NCI-H510A (cell line): ENCODE measurements around the gene NCF2.

Source experiments
- DNase-seq: peaks from one replicate; lab custom pipeline; 2025; lab: John Stamatoyannopoulos, UW

Gene NCF2

GRCh38 chr1:183612407-183612806, 22.1 kb upstream of the NCF2 start:
- DNase-seq: no peak

GRCh38 chr1:183611021-183611420, 20.8 kb upstream of the NCF2 start:
- no peak for DNase-seq

GRCh38 chr1:183609759-183610452, 19.6 kb upstream of the NCF2 start:
- no peak for DNase-seq

GRCh38 chr1:183609313-183609712, 19.1 kb upstream of the NCF2 start:
- no peak for DNase-seq

GRCh38 chr1:183607322-183607980, 17.2 kb upstream of the NCF2 start:
- DNase-seq: no peak

GRCh38 chr1:183605904-183606303, 15.6 kb upstream of the NCF2 start:
- no peak for DNase-seq

GRCh38 chr1:183604815-183605214, 14.6 kb upstream of the NCF2 start:
- no peak for DNase-seq

GRCh38 chr1:183604038-183604808, 14.0 kb upstream of the NCF2 start:
- no peak for DNase-seq

GRCh38 chr1:183602510-183602909, 12.3 kb upstream of the NCF2 start:
- DNase-seq: no peak

GRCh38 chr1:183600634-183601033, 10.4 kb upstream of the NCF2 start:
- no peak for DNase-seq

- no peak for DNase-seq
Observed at GRCh38 chr1:183600136-183600535, 9.9 kb upstream of the NCF2 start.

- no peak for DNase-seq
Observed at GRCh38 chr1:183598386-183598785, 8.1 kb upstream of the NCF2 start.

GRCh38 chr1:183597656-183598347, 7.5 kb upstream of the NCF2 start:
- DNase-seq: no peak

GRCh38 chr1:183596500-183596899, 6.2 kb upstream of the NCF2 start:
- no peak for DNase-seq

GRCh38 chr1:183595537-183595936, 5.3 kb upstream of the NCF2 start:
- DNase-seq: no peak

- no peak for DNase-seq
Observed at GRCh38 chr1:183593356-183593755, 3.1 kb upstream of the NCF2 start.

GRCh38 chr1:183592733-183593132, 2.5 kb upstream of the NCF2 start:
- no peak for DNase-seq

- no peak for DNase-seq
Observed at GRCh38 chr1:183589874-183590243, 400 bp downstream of the NCF2 start.

- DNase-seq: no peak
Observed at GRCh38 chr1:183589384-183589783, 875 bp downstream of the NCF2 start.

- DNase-seq: no peak
Observed at GRCh38 chr1:183588827-183589226, 1.4 kb downstream of the NCF2 start.

GRCh38 chr1:183586926-183587325, 3.3 kb downstream of the NCF2 start:
- DNase-seq: no peak

GRCh38 chr1:183586455-183586854, 3.8 kb downstream of the NCF2 start:
- no peak for DNase-seq

GRCh38 chr1:183585038-183585437, 5.2 kb downstream of the NCF2 start:
- no peak for DNase-seq
